GM23338 (cell line): ENCODE results near the gene ASB1. TPM values are rescaled to one million over a fixed set of nuclear protein-coding genes. Genes with fewer than 3 reads are reported as not detected.

Experiments used
- CREB1 ChIP-seq: fragments of 250-450 bp; sonication (Bioruptor Pico); IDR thresholded peaks from 2 replicates; pipeline ENCODE4 v1.5.0; 2020; ENCODE audit warnings: low read depth, mild to moderate bottlenecking, moderate library complexity
- CTCF ChIP-seq, 2 experiments: fragments of 200-600 bp in 1 of 2; sonication (generic) in 1 of 2; conservative IDR thresholded peaks; 2 replicates each; pipeline versions ENCODE4 v1.5.1 to v1.6.1; 2016 to 2017; ENCODE audit warnings: antibody characterized with exemption in 2 of 2, low read depth in 2 of 2, mild to moderate bottlenecking in 2 of 2, moderate library complexity in 1 of 2
- EZH2 ChIP-seq: fragments of 200-600 bp; sonication (generic); IDR thresholded peaks from one replicate; pipeline ENCODE4 v1.8.0; 2017; ENCODE audit warnings: antibody characterized with exemption, mild to moderate bottlenecking, low read depth; ENCODE audit not compliant: unreplicated experiment
- EZH2phosphoT487 ChIP-seq: fragments of 200-600 bp; sonication (generic); IDR thresholded peaks from one replicate; pipeline ENCODE4 v1.8.1; 2018; ENCODE audit warnings: antibody characterized with exemption; ENCODE audit not compliant: unreplicated experiment
- JUNB ChIP-seq: IDR thresholded peaks from one replicate; pipeline ENCODE4 v1.6.1; 2016; ENCODE audit warnings: antibody characterized with exemption; ENCODE audit not compliant: unreplicated experiment
- NANOG ChIP-seq: IDR thresholded peaks from 2 replicates; pipeline ENCODE4 v1.6.1; 2016; ENCODE audit warnings: antibody characterized with exemption, borderline replicate concordance
- POLR2AphosphoS5 ChIP-seq: IDR thresholded peaks from 2 replicates; pipeline ENCODE4 v1.6.1; 2016; ENCODE audit warnings: antibody characterized with exemption, low read depth
- REST ChIP-seq: IDR thresholded peaks from one replicate; pipeline ENCODE4 v1.6.1; 2018; ENCODE audit warnings: antibody characterized with exemption; ENCODE audit not compliant: unreplicated experiment
- STAT1 ChIP-seq: IDR thresholded peaks from one replicate; pipeline ENCODE4 v1.6.1; 2016; ENCODE audit warnings: antibody characterized with exemption; ENCODE audit not compliant: unreplicated experiment
- ZNF114 ChIP-seq: fragments of 250-450 bp; sonication (Bioruptor Pico); IDR thresholded peaks from 2 replicates; pipeline ENCODE4 v1.5.0; 2020; ENCODE audit warnings: mild to moderate bottlenecking, moderate library complexity
- ZNF331 ChIP-seq: fragments of 250-450 bp; sonication (Bioruptor Pico); IDR thresholded peaks from 2 replicates; pipeline ENCODE4 v1.5.0; 2020; ENCODE audit warnings: low read depth, mild to moderate bottlenecking, moderate library complexity
- polyA plus RNA-seq: library from polyadenylated mRNA; unstranded; fragments of >200 nt; fragmentation: Nextera tagmentation; extraction: Ambion mirVana; gene quantifications from 2 replicates; pipeline ENCODE4 v1.2.1, GENCODE V29; 2016
- total RNA-seq: library from RNA; depleted of rRNA; stranded (reverse); fragments of >200 nt; shearing (Covaris generic); gene quantifications from 2 replicates; pipeline ENCODE4 v1.2.3, GENCODE V29; 2014
- TF ChIP-seq, protein P1 (sequence below): fragments of 250-450 bp; sonication (Bioruptor Pico); IDR thresholded peaks from 2 replicates; pipeline ENCODE4 v1.5.0; 2020; ENCODE audit warnings: mild to moderate bottlenecking, moderate library complexity

Gene ASB1
- total and polyA plus RNA-seq, 2 experiments from 2014 or later = 21.5 to 23.9 TPM

GRCh38 chr2:238406221-238406997 is 20.3 kb upstream of the ASB1 start (continued):
- TF ChIP-seq, protein P1, sequence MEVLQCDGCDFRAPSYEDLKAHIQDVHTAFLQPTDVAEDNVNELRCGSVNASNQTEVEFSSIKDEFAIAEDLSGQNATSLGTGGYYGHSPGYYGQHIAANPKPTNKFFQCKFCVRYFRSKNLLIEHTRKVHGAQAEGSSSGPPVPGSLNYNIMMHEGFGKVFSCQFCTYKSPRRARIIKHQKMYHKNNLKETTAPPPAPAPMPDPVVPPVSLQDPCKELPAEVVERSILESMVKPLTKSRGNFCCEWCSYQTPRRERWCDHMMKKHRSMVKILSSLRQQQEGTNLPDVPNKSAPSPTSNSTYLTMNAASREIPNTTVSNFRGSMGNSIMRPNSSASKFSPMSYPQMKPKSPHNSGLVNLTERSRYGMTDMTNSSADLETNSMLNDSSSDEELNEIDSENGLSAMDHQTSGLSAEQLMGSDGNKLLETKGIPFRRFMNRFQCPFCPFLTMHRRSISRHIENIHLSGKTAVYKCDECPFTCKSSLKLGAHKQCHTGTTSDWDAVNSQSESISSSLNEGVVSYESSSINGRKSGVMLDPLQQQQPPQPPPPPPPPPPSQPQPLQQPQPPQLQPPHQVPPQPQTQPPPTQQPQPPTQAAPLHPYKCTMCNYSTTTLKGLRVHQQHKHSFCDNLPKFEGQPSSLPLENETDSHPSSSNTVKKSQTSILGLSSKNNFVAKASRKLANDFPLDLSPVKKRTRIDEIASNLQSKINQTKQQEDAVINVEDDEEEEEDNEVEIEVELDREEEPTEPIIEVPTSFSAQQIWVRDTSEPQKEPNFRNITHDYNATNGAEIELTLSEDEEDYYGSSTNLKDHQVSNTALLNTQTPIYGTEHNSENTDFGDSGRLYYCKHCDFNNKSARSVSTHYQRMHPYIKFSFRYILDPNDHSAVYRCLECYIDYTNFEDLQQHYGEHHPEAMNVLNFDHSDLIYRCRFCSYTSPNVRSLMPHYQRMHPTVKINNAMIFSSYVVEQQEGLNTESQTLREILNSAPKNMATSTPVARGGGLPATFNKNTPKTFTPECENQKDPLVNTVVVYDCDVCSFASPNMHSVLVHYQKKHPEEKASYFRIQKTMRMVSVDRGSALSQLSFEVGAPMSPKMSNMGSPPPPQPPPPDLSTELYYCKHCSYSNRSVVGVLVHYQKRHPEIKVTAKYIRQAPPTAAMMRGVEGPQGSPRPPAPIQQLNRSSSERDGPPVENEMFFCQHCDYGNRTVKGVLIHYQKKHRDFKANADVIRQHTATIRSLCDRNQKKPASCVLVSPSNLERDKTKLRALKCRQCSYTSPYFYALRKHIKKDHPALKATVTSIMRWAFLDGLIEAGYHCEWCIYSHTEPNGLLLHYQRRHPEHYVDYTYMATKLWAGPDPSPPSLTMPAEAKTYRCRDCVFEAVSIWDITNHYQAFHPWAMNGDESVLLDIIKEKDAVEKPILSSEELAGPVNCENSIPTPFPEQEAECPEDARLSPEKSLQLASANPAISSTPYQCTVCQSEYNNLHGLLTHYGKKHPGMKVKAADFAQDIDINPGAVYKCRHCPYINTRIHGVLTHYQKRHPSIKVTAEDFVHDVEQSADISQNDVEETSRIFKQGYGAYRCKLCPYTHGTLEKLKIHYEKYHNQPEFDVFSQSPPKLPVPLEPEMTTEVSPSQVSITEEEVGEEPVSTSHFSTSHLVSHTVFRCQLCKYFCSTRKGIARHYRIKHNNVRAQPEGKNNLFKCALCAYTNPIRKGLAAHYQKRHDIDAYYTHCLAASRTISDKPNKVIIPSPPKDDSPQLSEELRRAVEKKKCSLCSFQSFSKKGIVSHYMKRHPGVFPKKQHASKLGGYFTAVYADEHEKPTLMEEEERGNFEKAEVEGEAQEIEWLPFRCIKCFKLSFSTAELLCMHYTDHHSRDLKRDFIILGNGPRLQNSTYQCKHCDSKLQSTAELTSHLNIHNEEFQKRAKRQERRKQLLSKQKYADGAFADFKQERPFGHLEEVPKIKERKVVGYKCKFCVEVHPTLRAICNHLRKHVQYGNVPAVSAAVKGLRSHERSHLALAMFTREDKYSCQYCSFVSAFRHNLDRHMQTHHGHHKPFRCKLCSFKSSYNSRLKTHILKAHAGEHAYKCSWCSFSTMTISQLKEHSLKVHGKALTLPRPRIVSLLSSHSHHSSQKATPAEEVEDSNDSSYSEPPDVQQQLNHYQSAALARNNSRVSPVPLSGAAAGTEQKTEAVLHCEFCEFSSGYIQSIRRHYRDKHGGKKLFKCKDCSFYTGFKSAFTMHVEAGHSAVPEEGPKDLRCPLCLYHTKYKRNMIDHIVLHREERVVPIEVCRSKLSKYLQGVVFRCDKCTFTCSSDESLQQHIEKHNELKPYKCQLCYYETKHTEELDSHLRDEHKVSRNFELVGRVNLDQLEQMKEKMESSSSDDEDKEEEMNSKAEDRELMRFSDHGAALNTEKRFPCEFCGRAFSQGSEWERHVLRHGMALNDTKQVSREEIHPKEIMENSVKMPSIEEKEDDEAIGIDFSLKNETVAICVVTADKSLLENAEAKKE (CRISPR knock-in tag) = no peak
- TF ChIP-seq REST (no peak), CTCF (conservative IDR thresholded peaks at IDR 0.05; ENCODE audit: low read depth in 2 of 2) (no peak), STAT1 (no peak), EZH2phosphoT487 (no peak), ZNF114 (CRISPR knock-in tag) (no peak), JUNB (no peak), CREB1 (no peak), POLR2AphosphoS5 (no peak), EZH2 (no peak), NANOG (no peak), ZNF331 (CRISPR knock-in tag) (no peak)
